RPMI8226 (cell line): ENCODE measurements around the gene ETS2.

ENCODE experiments used
- DNase-seq: peaks from one replicate; pipeline ENCODE4 v3.0.0-alpha.2; 2015

ETS2 gene

DNA sequence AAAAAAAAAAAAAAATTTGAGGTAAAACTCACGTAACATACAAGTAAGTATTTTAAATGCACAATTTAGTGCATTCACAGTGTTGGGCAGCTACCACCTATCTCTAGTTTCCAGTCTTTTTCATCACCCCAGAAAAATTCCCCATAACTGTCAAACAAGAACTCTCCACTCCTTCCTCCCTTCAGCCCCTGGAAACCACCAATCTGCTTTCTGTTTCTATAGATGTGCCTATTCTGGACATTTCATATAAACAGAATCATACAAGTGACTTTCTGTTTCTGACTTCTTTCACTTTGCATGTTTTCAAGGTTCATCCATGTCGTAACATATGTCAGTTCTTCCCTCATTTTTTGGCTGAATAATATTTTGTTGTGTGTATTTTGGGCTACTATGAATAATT, 24.9 kb upstream of the ETS2 start:
- peak; percentile 43 for DNase-seq

GRCh38 chr21:38784458-38785266, 21.1 kb upstream of the ETS2 start:
- DNase-seq: no peak

- no peak for DNase-seq
Measured at GRCh38 chr21:38785483-38785882, 20.2 kb upstream of the ETS2 start.

GRCh38 chr21:38787016-38787415, 18.7 kb upstream of the ETS2 start:
- no peak for DNase-seq

DNA sequence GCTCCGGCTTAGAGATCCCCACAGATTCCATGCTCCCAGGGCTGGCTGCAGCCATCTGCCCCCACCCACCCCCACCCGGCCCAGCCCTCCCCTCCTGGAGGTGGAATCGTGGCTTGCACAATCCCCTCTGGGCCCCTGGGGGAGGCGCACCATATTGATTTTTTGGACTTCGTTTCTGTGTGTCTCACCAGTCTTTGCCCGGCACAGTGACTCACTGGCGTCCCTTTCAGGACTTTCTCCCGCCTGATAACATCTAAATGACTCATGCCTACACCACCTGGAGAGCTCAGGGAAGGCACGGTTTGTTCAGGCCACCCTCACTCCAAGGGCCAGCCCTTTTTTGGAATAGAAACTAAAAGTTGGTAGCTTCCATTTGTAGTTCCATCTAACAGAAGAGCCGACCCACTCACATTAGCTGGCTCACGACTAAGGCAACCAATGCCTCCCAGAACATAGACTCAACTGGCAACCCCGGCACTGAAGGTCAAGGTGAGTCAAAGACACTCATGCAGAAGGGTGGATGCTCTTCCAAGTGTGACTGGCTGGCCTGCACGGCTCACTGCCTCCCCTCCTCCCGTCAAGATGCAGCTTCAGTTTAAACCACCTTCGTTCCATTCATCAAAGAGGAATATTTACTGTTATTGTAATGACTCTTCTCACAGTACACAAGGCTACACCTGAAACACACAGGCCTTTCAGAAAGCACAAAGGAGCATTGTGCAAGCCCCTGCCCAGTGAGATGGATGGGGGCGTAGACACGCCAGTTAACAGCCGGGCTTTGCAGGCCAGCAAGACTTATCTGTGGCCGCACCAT, 18.1 kb upstream of the ETS2 start:
- peak; percentile 73 for DNase-seq

- DNase-seq: no peak
Measured at GRCh38 chr21:38788275-38788905, 17.3 kb upstream of the ETS2 start.

GRCh38 chr21:38789275-38789674, 16.5 kb upstream of the ETS2 start:
- no peak for DNase-seq

GRCh38 chr21:38790059-38790458, 15.7 kb upstream of the ETS2 start:
- DNase-seq: no peak

DNA sequence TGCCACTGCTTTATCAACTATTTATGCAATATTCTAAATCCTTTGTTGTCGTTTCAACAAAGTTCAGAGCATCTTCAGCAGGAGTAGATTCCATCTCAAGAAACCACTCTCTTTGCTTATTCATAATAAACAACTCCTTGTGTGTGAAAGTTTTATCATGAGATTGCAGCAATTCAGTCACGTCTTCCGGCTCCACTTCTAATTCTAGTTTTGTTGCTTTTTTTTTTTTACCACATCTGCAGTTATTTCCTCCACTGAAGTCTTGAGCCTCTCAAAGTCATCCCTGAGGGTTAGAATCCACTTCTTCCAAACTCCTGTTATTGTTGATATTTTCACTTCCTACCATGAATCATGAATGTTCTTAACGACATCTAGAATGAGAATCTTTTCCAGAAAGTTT, 14.8 kb upstream of the ETS2 start:
- no peak for DNase-seq

GRCh38 chr21:38792676-38793459, 12.9 kb upstream of the ETS2 start:
- no peak for DNase-seq

DNA sequence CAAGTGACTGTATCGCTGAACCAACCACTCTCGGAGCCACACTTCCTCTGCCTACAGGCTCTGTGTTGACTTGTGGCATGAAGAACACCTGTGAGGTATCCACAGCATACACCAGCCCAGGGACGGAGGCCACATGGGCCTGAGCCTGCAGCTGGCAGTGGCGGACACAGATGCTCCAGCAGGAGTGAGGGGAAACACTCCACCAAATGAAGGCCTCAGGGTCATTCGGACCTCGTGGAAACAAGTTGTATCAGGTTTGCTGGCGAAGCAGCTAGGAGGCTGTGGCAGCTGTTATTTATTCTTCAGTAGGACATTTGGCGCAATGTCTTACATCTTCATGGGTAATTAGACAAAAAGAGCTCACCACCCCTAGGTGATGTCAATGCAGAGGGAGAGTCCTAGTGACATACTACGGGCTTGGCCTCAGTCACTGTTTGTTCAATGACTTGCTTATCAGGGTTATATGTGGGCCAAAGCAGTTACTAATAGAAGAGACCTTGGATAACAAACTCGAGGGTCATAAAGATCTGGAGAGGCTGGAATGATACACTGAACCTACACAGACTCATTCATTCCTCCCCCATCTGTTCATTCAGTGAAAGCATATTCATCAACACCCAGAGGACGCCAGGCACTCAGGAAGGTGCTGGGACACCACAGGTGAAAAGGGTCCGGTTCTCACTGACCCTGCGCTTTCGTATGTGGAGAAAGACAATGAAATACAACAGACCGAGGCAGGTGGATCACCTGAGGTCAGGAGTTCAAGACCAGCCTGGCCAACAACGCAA, 11.6 kb upstream of the ETS2 start:
- no peak for DNase-seq

- DNase-seq: no peak
Measured at GRCh38 chr21:38794978-38795377, 10.8 kb upstream of the ETS2 start.

- no peak for DNase-seq
Measured at GRCh38 chr21:38795475-38795874, 10.3 kb upstream of the ETS2 start.

GRCh38 chr21:38796424-38796823, 9.3 kb upstream of the ETS2 start:
- no peak for DNase-seq

- DNase-seq: no peak
Measured at GRCh38 chr21:38797470-38797869, 8.3 kb upstream of the ETS2 start.

DNA sequence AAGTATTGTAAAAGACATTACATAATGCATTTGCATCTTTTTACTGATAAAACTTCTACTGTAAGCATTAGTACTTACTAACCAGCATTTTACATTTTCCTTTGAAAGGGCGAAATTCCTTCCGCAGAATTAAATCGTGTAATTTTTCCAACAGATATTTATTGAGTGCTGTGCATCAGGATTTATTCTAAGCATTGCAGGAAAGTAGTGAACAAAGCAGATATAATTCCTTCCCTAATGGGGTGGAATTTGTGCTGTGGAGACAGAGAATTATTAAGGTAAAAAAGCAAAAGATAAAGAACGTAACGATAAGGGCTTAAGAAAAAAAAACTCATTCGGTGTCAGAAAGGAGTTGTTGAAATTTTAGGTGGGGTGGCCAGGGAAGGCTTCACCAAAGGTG, 7.6 kb upstream of the ETS2 start:
- no peak for DNase-seq

GRCh38 chr21:38798481-38798882, 7.2 kb upstream of the ETS2 start:
- no peak for DNase-seq

- no peak for DNase-seq
Measured at GRCh38 chr21:38800046-38800758, 5.5 kb upstream of the ETS2 start.

GRCh38 chr21:38800924-38801744, 4.6 kb upstream of the ETS2 start:
- DNase-seq: no peak
